ENCODE results near the gene MAPK4.

MAPK4 gene

DNA sequence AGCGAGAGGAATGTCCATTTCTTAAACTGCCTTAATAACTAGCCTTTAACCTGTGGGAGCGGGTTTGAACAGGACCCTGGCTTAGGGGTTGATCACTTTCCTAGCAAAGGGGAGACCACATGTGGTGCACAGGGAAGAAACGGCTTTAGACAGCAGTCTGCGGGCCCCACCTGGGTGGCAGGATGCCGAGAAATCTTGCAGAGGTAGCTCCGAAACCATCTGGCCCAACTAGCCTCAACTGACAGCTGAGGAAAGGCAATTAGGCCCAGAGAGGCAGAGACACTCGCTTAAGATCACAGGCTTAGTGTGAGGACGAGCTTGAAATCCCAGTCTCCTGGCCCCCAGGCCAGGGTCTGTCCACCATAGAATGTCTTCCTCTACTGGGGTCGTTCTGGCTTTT lies 170.1 kb downstream of the MAPK4 start:
- H3K4me1 Mint-ChIP-seq (ENCODE audit: low read depth) = peaks cover 3% of the 10 kb centered on the region
- H3K4me3 Mint-ChIP-seq = no peak overlapping the region

GRCh38 chr18:50734342-50734741 lies 174.5 kb downstream of the MAPK4 start:
- Mint-ChIP-seq H3K4me3 (no peak overlapping the region), H3K9me3 (no peaks in the 10 kb centered on the region), H3K4me1 (ENCODE audit: low read depth) (no peaks in the 10 kb centered on the region), H3K27ac (no peak overlapping the region), H3K36me3 (ENCODE audit: low read depth) (no peaks in the 10 kb centered on the region), H3K27me3 (ENCODE audit: low read depth) (no peaks in the 10 kb centered on the region)

More for the DNA sequence above, 170.1 kb downstream of the MAPK4 start:
- no peak overlapping the region for H3K27ac Mint-ChIP-seq
- H3K9me3 Mint-ChIP-seq = no peaks in the 10 kb centered on the region
- H3K27me3 Mint-ChIP-seq (ENCODE audit: low read depth) = no peaks in the 10 kb centered on the region
- H3K36me3 Mint-ChIP-seq (ENCODE audit: low read depth) = no peaks in the 10 kb centered on the region

DNA sequence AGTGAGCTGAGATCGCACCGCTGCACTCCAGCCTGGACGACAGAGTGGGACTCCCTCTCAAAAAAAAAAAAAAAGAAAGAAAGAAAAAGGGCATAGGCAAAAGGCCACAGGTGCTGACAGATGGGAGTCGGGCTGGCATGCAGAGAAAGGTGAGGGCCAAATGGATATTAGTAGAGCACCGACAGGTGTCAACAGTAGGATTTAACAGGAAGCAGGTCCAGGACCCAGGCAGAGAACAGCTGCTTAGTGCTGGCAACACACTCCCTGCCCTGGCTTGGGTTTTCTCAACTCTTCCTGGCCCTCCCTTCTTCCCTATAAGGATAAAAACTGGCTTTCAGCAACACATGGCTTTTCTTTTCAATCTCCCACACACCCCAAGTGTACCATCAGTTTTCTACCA lies 175.0 kb downstream of the MAPK4 start:
- Mint-ChIP-seq H3K4me3 (no peak overlapping the region), H3K27ac (no peak overlapping the region), H3K36me3 (ENCODE audit: low read depth) (no peaks in the 10 kb centered on the region), H3K27me3 (ENCODE audit: low read depth) (no peaks in the 10 kb centered on the region), H3K9me3 (no peaks in the 10 kb centered on the region), H3K4me1 (ENCODE audit: low read depth) (no peaks in the 10 kb centered on the region)

- H3K4me1 Mint-ChIP-seq (ENCODE audit: low read depth) = no peaks in the 10 kb centered on the region
Measured at GRCh38 chr18:50737127-50737526, 177.2 kb downstream of the MAPK4 start.

GRCh38 chr18:50738098-50738757 lies 178.3 kb downstream of the MAPK4 start:
- H3K36me3 Mint-ChIP-seq (ENCODE audit: low read depth) = no peaks in the 10 kb centered on the region
- no peaks in the 10 kb centered on the region for H3K9me3 Mint-ChIP-seq
- H3K4me3 Mint-ChIP-seq = no peak overlapping the region
- no peak overlapping the region for H3K27ac Mint-ChIP-seq
- H3K4me1 Mint-ChIP-seq (ENCODE audit: low read depth) = no peaks in the 10 kb centered on the region
- H3K27me3 Mint-ChIP-seq (ENCODE audit: low read depth) = no peaks in the 10 kb centered on the region

More at GRCh38 chr18:50737127-50737526, 177.2 kb downstream of the MAPK4 start:
- no peaks in the 10 kb centered on the region for H3K9me3 Mint-ChIP-seq
- no peak overlapping the region for H3K27ac Mint-ChIP-seq
- H3K27me3 Mint-ChIP-seq (ENCODE audit: low read depth) = no peaks in the 10 kb centered on the region
- H3K36me3 Mint-ChIP-seq (ENCODE audit: low read depth) = no peaks in the 10 kb centered on the region
- no peak overlapping the region for H3K4me3 Mint-ChIP-seq

- Mint-ChIP-seq H3K27ac (no peak overlapping the region), H3K4me3 (no peak overlapping the region), H3K9me3 (no peaks in the 10 kb centered on the region), H3K36me3 (ENCODE audit: low read depth) (no peaks in the 10 kb centered on the region), H3K4me1 (ENCODE audit: low read depth) (no peaks in the 10 kb centered on the region), H3K27me3 (ENCODE audit: low read depth) (no peaks in the 10 kb centered on the region)
Measured at GRCh38 chr18:50742952-50743351, 183.1 kb downstream of the MAPK4 start.

DNA sequence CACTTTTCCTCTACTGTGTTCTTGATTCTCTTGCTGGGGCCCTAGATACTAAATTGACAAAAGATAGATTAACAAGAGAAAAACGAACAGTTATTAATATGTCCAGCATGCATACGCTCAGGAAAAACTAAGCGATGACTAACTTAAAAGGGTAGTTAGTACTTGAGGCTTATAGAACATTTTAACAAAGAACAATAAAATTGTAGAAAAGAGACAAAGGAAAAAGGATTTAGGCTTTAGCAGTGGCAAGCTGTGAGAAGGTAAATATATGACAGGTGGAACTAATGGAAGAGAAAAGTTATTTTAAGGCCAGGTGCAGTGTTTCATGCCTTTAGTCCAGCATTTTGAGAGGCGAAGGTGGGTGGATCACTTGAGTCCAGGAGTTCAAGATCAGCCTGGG lies 184.4 kb downstream of the MAPK4 start:
- H3K27ac Mint-ChIP-seq = no peak overlapping the region
- no peaks in the 10 kb centered on the region for H3K9me3 Mint-ChIP-seq
- H3K4me1 Mint-ChIP-seq (ENCODE audit: low read depth) = no peaks in the 10 kb centered on the region
- H3K4me3 Mint-ChIP-seq = no peak overlapping the region
- no peaks in the 10 kb centered on the region for H3K36me3 Mint-ChIP-seq (ENCODE audit: low read depth)
- no peaks in the 10 kb centered on the region for H3K27me3 Mint-ChIP-seq (ENCODE audit: low read depth)

DNA sequence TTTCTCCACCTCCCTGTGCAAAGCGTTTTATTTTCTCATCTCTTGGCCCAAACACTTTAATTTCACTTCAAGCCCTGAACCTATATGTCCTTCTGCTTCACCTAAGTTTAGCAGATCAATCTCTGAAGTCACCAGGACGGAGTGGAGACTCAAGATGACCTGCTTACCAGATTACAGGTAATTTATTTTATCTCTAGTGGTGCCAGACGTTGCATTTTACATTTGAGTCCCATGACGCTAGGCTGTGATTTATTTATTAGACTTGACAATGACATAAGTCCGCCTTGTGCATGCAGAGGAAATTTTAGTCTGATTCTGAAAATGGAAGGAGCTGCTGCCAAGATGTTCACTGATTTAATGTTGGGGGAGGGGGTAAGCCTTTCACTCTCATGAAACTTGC lies 186.1 kb downstream of the MAPK4 start:
- Mint-ChIP-seq H3K9me3 (no peaks in the 10 kb centered on the region), H3K27me3 (ENCODE audit: low read depth) (no peaks in the 10 kb centered on the region), H3K27ac (no peak overlapping the region), H3K4me1 (ENCODE audit: low read depth) (no peaks in the 10 kb centered on the region), H3K4me3 (no peak overlapping the region), H3K36me3 (ENCODE audit: low read depth) (no peaks in the 10 kb centered on the region)

DNA sequence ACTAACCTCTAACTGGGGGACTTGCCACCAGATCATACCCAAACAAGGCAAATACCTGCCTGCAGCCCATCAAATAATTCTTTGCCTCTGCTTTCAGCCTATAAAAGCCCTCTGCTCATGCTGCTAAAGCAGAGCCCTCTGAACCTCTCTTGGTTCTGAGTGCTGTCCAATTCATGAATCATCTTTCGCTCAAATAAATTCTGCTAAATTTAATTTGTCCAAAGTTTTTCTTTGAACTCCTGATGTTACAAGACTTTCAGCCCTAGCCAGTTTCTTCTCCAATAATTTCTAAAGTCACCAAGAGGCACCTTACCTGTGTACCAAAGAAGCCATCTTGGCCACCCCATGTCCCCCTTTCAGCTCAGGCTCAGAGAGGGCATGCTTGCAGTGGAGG lies 188.0 kb downstream of the MAPK4 start:
- Mint-ChIP-seq H3K4me3 (no peak overlapping the region), H3K9me3 (no peaks in the 10 kb centered on the region), H3K27me3 (ENCODE audit: low read depth) (peaks cover 3% of the 10 kb centered on the region)

DNA sequence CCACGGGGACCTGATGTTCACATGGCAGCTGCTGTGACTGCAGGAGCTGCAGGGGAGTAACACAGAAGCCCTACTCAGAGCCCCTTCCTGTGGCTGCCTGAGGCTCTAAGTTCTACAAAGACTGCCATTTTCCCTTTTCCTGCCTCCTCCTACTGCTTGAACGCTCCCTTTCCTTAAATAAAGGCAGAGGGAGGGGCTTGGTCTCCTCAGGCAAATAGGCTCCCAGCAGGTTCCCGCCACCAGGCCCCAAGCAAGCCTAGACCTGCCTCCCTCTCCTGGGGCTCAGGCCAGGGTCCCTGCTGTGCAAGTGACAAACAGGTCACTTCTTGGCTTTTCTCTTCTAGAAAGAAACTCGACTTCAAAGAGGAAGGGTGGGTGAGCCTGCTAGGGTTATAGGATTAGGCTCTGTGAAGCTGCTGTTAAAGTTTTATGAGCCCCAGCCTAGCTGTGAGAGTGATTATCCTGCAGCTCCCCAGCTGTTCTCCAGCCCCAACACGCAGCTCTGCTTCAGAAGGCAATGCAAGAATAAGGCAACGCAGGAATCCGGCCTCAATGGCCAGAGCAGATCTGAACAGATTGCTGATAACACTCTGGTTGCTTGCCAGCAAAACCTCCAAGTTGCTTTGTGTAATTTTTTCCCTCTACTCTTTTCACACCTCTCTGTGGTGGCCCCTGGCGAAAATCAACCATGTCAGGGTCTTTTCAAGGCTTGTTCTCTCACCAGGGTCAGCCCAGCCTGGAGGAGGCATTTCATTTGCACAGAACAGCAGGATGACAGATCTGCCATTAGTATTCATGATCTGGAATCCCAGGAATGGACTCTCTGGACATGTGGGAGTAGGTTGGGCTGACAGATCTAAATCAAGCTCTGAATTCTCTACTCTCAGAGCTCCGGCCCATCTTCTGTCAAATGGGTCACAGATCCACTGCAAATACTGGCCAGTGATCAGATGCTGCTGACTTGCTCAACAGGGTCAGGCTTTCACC lies 188.6 kb downstream of the MAPK4 start:
- H3K4me1 Mint-ChIP-seq (ENCODE audit: low read depth) = no peaks in the 10 kb centered on the region
- no peaks in the 10 kb centered on the region for H3K36me3 Mint-ChIP-seq (ENCODE audit: low read depth)
- no peak overlapping the region for H3K27ac Mint-ChIP-seq
- no peaks in the 10 kb centered on the region for H3K9me3 Mint-ChIP-seq
- H3K27me3 Mint-ChIP-seq (ENCODE audit: low read depth) = peaks cover 3% of the 10 kb centered on the region
- no peak overlapping the region for H3K4me3 Mint-ChIP-seq

More for the DNA sequence above, 188.0 kb downstream of the MAPK4 start:
- H3K4me1 Mint-ChIP-seq (ENCODE audit: low read depth) = no peaks in the 10 kb centered on the region
- H3K36me3 Mint-ChIP-seq (ENCODE audit: low read depth) = no peaks in the 10 kb centered on the region
- H3K27ac Mint-ChIP-seq = no peak overlapping the region

DNA sequence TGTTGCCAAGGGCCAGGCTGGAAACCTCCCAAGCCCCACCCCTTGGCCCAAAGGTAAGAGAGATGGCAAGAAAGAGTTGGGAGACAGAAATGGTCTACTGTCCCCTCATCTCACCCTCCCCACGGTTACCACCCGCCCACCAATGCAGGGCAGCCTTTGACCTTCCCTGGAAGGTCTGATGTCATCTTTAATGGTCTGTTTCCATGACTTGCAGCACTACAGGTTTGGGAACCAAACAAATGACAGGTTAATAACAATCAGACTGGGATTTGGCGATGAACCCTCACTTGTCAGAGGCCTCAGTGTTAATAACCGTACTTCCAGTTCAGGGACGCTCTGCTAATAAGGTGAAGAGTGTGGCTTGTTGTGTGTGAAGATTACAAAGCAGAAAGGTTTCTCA lies 189.5 kb downstream of the MAPK4 start:
- H3K27me3 Mint-ChIP-seq (ENCODE audit: low read depth) = peaks cover 3% of the 10 kb centered on the region
- no peak overlapping the region for H3K4me3 Mint-ChIP-seq

GRCh38 chr18:50749945-50750344 lies 190.1 kb downstream of the MAPK4 start:
- Mint-ChIP-seq H3K27ac (no peak overlapping the region), H3K36me3 (ENCODE audit: low read depth) (no peaks in the 10 kb centered on the region), H3K4me1 (ENCODE audit: low read depth) (no peaks in the 10 kb centered on the region), H3K27me3 (ENCODE audit: low read depth) (peaks cover 3% of the 10 kb centered on the region), H3K4me3 (no peak overlapping the region), H3K9me3 (no peaks in the 10 kb centered on the region)

More for the DNA sequence above, 189.5 kb downstream of the MAPK4 start:
- no peaks in the 10 kb centered on the region for H3K4me1 Mint-ChIP-seq (ENCODE audit: low read depth)
- no peak overlapping the region for H3K27ac Mint-ChIP-seq
- no peaks in the 10 kb centered on the region for H3K36me3 Mint-ChIP-seq (ENCODE audit: low read depth)
- no peaks in the 10 kb centered on the region for H3K9me3 Mint-ChIP-seq

DNA sequence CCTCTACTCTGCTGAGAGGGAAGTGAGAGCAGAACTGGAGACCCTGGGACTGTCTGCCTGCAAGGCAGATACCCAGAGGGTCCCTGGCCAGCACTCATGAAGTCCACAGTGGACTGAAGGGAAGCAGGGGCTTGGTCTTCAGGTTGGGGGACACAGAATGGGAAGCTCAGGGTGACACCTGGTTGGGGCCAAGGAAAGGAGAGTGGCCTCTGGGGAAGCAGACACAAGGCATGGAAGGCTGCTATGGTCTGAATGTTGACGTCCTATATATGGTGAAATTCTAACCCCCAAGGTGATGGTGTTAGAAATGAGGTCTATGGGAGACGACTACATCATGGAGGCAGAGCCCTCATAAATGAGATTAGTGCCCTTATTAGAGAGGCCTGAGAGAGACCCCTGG lies 190.7 kb downstream of the MAPK4 start:
- Mint-ChIP-seq H3K4me3 (no peak overlapping the region), H3K27me3 (ENCODE audit: low read depth) (peaks cover 3% of the 10 kb centered on the region), H3K36me3 (ENCODE audit: low read depth) (no peaks in the 10 kb centered on the region)

DNA sequence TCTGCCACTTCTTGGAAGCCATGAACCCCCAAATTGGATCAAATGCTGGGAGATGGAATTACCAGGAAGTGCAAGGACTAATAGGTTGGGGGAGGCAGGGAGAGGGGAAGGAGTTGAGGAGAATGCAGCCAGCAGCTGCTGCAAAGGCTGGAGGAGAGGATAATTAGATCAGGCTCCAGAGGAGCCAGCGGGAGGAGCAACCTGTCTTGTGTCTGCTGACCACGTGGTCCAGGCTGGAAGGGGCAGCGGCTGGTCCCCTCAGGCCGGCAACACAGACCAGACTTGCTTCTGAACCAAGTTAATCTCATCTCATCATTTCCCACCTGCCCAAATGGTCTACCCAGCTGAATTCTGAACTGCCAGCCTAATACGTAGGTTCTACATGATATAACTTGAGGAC lies 191.6 kb downstream of the MAPK4 start:
- H3K9me3 Mint-ChIP-seq = no peaks in the 10 kb centered on the region
- H3K27me3 Mint-ChIP-seq (ENCODE audit: low read depth) = peaks cover 8% of the 10 kb centered on the region
- no peak overlapping the region for H3K27ac Mint-ChIP-seq
- H3K36me3 Mint-ChIP-seq (ENCODE audit: low read depth) = no peaks in the 10 kb centered on the region
- H3K4me1 Mint-ChIP-seq (ENCODE audit: low read depth) = no peaks in the 10 kb centered on the region
- H3K4me3 Mint-ChIP-seq = no peak overlapping the region

More for the DNA sequence above, 190.7 kb downstream of the MAPK4 start:
- no peaks in the 10 kb centered on the region for H3K4me1 Mint-ChIP-seq (ENCODE audit: low read depth)
- H3K9me3 Mint-ChIP-seq = no peaks in the 10 kb centered on the region
- no peak overlapping the region for H3K27ac Mint-ChIP-seq

GRCh38 chr18:50751947-50752346 lies 192.1 kb downstream of the MAPK4 start:
- no peak overlapping the region for H3K4me3 Mint-ChIP-seq
- no peaks in the 10 kb centered on the region for H3K9me3 Mint-ChIP-seq
- H3K36me3 Mint-ChIP-seq (ENCODE audit: low read depth) = no peaks in the 10 kb centered on the region
- no peaks in the 10 kb centered on the region for H3K4me1 Mint-ChIP-seq (ENCODE audit: low read depth)
- peaks cover 8% of the 10 kb centered on the region for H3K27me3 Mint-ChIP-seq (ENCODE audit: low read depth)
- H3K27ac Mint-ChIP-seq = no peak overlapping the region
